Ectodermal cell (in vitro differentiated cells): ENCODE measurements around the gene ARHGAP31.
"Not testable (repeated sequence)": the region's sequence is repeated elsewhere in the genome, so short reads cannot be mapped to it uniquely, and the experiment has no call there.

Experiments used
- H3K27ac ChIP-seq: 2 replicates; pipeline ENCODE4 v1.7.0; 2013; ENCODE audit warnings: mild to moderate bottlenecking, low read depth, low read length; ENCODE audit not compliant: insufficient read depth, poor library complexity, severe bottlenecking
- H3K27me3 ChIP-seq: 2 replicates; pipeline ENCODE4 v1.7.0; 2013; ENCODE audit warnings: mild to moderate bottlenecking, low read length; ENCODE audit not compliant: insufficient read depth, control insufficient read depth, poor library complexity, severe bottlenecking
- H3K36me3 ChIP-seq: one replicate; pipeline ENCODE4 v1.7.0; 2013; ENCODE audit warnings: low read length; ENCODE audit not compliant: control insufficient read depth, insufficient read depth
- H3K4me1 ChIP-seq: one replicate; pipeline ENCODE4 v1.7.0; 2013; ENCODE audit warnings: low read length; ENCODE audit not compliant: control insufficient read depth, insufficient read depth
- H3K4me3 ChIP-seq: 2 replicates; pipeline ENCODE4 v1.7.0; 2013; ENCODE audit warnings: low read depth, low read length, control low read depth; ENCODE audit not compliant: insufficient read depth
- H3K9me3 ChIP-seq: 2 replicates; pipeline ENCODE4 v1.7.0; 2013; ENCODE audit warnings: mild to moderate bottlenecking, low read length, moderate library complexity; ENCODE audit not compliant: control insufficient read depth
- WGBS, 2 experiments: methylation state at CpG; one replicate each; pipeline ENCODE4 v1.1.7; 2013; ENCODE audit warnings: missing lambda C conversion rate in 2 of 2; 5-methylcytosine and 5-hydroxymethylcytosine counted together

Gene ARHGAP31

DNA sequence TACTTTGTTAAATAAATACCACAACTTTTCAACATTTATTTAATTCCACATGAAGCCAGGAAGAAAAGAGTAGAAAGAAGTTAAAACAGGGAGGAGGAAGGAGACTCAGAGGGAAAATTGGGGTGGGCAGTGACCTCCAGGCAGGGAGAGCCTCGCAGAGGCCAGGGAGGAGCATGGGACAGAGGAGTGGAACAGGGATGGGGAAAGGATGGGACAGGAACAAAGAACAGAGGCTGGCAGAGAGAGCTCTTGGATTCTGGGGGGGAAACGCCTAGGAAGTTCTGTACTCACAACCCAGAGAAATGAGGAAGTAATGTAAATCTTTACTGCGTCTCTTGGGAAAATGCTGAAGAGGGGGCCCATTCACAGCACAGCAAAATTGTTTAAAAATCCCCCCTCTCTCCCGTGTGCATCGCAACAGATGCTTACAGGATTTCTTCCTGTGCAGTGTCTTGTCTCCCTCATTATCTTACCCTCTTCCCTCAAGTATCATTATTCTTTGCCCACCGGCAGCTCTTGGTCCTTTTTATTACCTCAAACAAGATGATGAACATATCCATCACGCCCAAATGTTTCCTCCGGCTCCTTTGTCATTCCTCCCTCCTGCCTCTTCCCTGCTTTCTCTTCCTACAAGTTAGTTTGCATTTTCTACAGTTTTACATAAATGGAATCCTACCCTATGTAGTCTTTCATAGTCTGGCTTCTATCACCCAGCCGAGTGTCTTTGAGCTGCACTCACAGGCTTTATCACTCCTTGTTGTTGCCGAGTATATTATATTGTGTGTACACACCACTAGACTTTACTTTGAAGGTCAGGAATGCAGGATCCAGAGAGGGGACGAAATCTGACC lies 65.5 kb downstream of the ARHGAP31 start:
- WGBS, 2 experiments, result 66 to 68% methylated on average over 10 to 11 of the region's 11 CpGs
- no peaks in the 10 kb centered on the region for H3K27me3 ChIP-seq
- no peaks in the 10 kb centered on the region for H3K36me3 ChIP-seq
- H3K27ac ChIP-seq, result no peak overlapping the region
- H3K9me3 ChIP-seq, result no peaks in the 10 kb centered on the region
- H3K4me3 ChIP-seq, result no peak overlapping the region
- peaks cover 8% of the 10 kb centered on the region for H3K4me1 ChIP-seq

DNA sequence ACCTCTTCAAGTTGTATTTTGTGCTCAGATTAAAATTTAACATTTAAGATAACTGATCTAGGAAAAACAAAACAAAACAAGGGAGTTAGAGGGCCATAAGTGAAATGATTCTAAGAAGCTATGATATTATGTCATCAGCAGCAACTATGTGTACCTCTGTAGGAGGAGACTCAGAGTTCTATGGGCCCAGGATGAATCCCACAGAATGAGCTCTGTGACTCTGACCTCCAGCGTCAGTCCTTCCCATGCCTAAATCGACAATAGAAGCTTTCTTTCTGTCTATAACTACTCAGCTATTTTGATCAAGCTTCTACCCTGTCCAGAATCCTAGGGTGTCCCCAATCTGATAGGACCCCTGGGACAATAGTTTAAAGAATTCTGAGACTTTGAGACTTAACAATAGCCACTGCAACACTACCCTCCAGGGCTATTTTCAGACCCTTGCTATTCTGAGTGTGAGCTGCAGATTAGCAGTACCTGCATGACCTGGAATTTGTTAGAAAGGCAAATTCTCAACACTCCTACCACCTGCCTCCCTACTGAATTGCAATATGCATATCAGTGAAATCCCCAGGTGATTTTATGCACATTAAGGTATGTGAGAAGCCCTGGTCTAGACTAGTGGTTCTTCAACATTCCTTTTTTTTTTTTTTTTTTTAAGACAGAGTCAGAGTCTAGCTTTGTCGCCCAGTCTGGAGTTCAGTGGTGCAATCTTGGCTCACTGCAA lies 66.7 kb downstream of the ARHGAP31 start:
- Histone ChIP-seq H3K9me3 (no peaks in the 10 kb centered on the region), H3K27ac (no peak overlapping the region), H3K27me3 (no peaks in the 10 kb centered on the region), H3K4me3 (no peak overlapping the region), H3K4me1 (peaks cover 8% of the 10 kb centered on the region), H3K36me3 (no peaks in the 10 kb centered on the region)
- WGBS, 2 experiments, result 77 to 80% methylated on average over 3 of the region's 3 CpGs

DNA sequence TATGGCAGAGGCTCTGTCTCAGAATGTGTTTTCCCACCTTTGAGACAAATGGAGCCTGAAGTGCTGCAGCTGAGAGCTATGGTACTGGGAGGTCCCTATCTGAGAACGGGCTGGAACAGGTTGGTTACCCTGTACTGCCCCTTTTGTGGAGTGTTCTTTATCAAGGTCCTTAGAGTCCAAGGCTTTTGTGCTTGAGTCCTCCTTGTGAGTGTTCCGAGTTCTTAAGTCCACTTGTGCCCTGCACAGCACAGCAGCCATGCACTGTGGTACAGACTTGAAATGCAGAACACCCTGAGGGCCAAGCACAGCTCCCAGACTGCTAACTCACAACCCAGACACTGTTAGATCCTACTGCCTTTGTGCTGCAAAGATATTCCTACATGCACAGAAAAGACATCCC lies 67.8 kb downstream of the ARHGAP31 start:
- Histone ChIP-seq H3K27ac (no peak overlapping the region), H3K27me3 (no peaks in the 10 kb centered on the region), H3K36me3 (no peaks in the 10 kb centered on the region), H3K4me1 (peaks cover 6% of the 10 kb centered on the region), H3K4me3 (no peak overlapping the region), H3K9me3 (no peaks in the 10 kb centered on the region)
- 92 to 93% methylated on average over 2 of the region's 2 CpGs for WGBS, 2 experiments

DNA sequence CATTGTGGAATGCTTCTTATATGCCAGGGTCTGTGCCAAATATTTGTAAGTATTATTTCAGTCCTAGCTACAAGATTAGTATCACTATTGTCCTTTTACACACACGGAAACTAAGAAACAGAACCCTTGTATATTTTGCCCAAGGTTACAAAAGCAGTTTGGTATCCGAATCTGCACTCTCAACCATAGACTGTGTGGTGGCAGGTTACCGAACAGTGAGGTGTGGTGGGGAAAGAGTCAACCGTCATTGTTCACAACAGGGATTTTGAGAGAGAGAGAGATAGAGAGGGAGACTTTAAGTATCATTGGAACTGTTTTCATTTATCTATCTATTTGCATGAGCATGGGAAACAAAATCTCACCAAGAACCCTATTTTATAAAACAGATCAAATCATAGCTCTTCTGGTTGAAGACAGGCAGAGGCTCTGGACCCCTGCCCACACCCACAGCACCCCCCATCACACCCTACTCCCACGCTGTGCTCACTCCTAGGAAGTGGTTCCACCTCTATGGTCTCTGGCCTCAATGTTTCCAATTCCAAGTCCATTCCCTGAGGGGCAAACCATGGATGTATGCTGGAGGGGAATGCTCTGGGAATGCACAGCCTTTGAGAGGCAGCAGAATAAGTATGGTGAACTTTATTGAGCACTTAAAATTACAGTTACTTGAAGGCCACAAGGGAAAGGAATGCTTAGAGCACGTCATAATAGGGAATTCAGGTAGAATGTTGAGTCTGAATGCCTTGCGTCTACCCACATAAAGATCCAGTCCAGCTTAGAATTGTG lies 69.0 kb downstream of the ARHGAP31 start:
- H3K4me3 ChIP-seq, result no peak overlapping the region
- no peaks in the 10 kb centered on the region for H3K27me3 ChIP-seq
- H3K27ac ChIP-seq, result no peak overlapping the region
- H3K4me1 ChIP-seq, result peaks cover 4% of the 10 kb centered on the region
- WGBS, 2 experiments, result 93% methylated on average over 7 of the region's 7 CpGs
- H3K36me3 ChIP-seq, result no peaks in the 10 kb centered on the region
- no peaks in the 10 kb centered on the region for H3K9me3 ChIP-seq

DNA sequence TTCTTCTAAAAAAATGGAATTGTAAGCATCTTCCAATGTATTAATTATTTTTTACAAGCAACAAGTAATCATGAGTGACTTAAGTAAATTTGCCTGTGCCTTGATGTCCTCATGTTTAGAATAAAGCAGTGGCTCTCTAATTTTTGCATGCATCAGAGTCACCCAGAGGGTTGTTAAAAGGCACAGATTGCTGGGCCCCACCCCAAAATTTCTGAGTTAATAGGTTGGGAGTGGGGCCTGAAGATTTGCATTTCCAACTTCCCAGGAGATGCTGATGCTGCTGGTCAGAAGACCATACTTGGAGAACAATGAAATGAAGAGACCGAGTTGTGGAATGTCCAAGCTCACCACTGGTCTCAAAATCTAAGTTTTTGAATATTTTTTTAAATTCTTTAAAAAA lies 70.2 kb downstream of the ARHGAP31 start:
- H3K27ac ChIP-seq, result no peak overlapping the region
- peaks cover 4% of the 10 kb centered on the region for H3K4me1 ChIP-seq
- no peaks in the 10 kb centered on the region for H3K27me3 ChIP-seq
- H3K36me3 ChIP-seq, result no peaks in the 10 kb centered on the region
- H3K4me3 ChIP-seq, result no peak overlapping the region
- H3K9me3 ChIP-seq, result no peaks in the 10 kb centered on the region
- WGBS, 2 experiments, result 100% methylated on average over 1 of the region's 1 CpG

DNA sequence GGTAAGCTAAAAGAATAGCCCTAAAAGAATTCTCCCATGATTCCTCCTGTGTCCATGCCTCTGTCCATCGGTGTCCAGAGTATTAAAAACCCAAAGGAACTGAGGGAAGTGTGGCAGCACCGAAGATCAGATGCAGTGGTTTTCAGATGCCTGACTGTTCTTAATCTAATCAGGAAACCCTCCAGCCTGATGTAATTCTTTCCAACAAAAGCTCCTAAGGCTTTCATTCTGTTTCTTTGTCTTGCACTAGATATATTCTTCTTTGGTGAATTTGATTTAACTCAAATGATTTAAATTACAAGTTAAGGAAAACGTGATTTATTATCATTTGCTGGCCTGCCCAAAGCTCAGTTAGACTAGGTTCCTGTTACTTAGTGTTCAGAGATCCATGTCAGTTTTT lies 71.2 kb downstream of the ARHGAP31 start:
- H3K27ac ChIP-seq, result no peak overlapping the region
- no peaks in the 10 kb centered on the region for H3K9me3 ChIP-seq
- H3K4me3 ChIP-seq, result no peak overlapping the region
- no peaks in the 10 kb centered on the region for H3K4me1 ChIP-seq
- H3K27me3 ChIP-seq, result no peaks in the 10 kb centered on the region
- H3K36me3 ChIP-seq, result no peaks in the 10 kb centered on the region
- 82 to 83% methylated on average over 3 of the region's 3 CpGs for WGBS, 2 experiments

DNA sequence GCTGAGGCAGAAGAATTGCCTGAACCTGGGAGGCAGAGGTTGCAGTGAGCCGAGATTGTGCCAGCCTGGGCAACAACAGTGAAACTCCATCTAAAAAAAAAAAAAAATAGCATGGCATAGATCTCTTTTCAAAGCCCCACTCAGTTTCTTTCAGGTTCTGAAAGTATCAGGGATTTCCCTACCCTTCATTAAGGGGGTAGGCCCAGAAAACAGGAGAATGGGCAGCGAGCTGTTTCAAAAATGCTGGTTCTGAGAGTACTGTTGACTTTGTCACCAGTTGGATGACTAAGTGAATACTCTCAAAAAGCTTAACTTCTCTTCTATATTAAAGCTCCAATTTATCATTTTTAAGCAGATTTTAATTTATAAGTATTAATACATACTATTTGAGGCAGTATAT lies 72.8 kb downstream of the ARHGAP31 start:
- H3K27ac ChIP-seq, result no peak overlapping the region
- H3K9me3 ChIP-seq, result no peaks in the 10 kb centered on the region
- H3K4me3 ChIP-seq, result no peak overlapping the region
- H3K36me3 ChIP-seq, result no peaks in the 10 kb centered on the region
- H3K27me3 ChIP-seq, result no peaks in the 10 kb centered on the region
- WGBS, 2 experiments, result 89 to 97% methylated on average over 2 of the region's 2 CpGs
- no peaks in the 10 kb centered on the region for H3K4me1 ChIP-seq

DNA sequence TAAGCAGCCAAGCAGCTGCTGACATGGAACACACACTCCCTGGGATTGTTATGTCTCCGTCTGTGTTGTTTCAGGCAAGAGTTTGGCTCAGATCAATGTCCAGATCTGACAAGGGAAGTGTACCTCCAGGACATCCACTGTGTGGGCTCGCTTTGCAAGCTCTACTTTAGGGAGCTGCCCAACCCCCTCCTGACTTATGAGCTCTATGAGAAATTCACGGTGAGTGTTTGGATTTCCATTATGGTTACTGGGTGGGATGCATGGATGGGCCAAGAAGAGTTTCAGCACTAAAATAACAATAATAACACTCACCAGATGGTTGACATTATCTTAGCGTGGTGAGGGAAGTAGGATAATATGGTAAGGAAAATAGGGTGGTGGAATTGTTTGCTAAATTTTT lies 74.1 kb downstream of the ARHGAP31 start:
- Histone ChIP-seq H3K27ac (no peak overlapping the region), H3K4me1 (no peaks in the 10 kb centered on the region), H3K9me3 (no peaks in the 10 kb centered on the region), H3K4me3 (no peak overlapping the region), H3K36me3 (no peaks in the 10 kb centered on the region), H3K27me3 (no peaks in the 10 kb centered on the region)
- WGBS, 2 experiments, result 92 to 99% methylated on average over 3 to 4 of the region's 4 CpGs

DNA sequence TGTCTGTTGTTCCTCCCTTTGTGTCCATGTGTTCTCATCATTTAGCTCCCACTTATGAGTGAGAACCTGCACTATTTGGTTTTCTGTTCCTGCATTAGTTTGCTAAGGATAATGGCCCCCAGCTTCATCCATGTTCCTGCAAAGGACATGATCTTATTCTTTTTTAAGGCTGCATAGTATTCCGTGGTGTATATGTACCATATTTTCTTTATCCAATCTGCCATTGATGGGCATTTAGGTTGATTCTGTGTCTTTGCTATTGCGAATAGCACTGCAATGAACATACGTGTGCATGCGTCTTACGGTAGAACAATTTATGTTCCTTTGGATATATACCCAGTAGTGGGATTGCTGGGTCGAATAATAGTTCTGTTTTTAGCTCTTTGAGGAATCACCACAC lies 77.6 kb downstream of the ARHGAP31 start:
- not testable (repeated sequence) for H3K4me3 ChIP-seq, H3K27ac ChIP-seq, H3K4me1 ChIP-seq, H3K9me3 ChIP-seq, H3K36me3 ChIP-seq, H3K27me3 ChIP-seq
- WGBS, 2 experiments, result 91 to 93% methylated on average over 6 of the region's 6 CpGs

DNA sequence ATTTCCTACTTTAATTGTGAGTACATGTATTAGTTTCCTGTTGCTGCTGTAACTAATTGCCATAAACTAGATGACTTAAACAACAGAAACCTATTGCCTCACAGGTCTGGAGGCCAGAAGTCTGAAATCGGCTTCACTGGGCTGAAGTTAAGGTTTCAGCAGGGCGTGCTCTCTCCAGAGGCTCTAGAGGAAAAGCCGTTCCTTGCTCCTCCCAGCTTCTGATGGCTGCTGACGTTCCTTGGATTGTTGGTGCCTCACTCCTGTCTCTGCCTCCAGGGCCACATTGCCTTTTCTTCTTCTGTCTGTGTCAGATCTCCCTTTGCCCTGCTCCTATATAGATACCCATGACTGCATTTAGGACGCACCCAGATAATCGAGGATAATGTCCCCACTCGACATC lies 80.9 kb downstream of the ARHGAP31 start:
- H3K27me3 ChIP-seq, result no peaks in the 10 kb centered on the region
- no peaks in the 10 kb centered on the region for H3K4me1 ChIP-seq
- H3K4me3 ChIP-seq, result no peak overlapping the region
- H3K36me3 ChIP-seq, result no peaks in the 10 kb centered on the region
- no peak overlapping the region for H3K27ac ChIP-seq
- WGBS, 2 experiments, result 84 to 86% methylated on average over 7 of the region's 7 CpGs
- no peaks in the 10 kb centered on the region for H3K9me3 ChIP-seq
